IMR-90 (cell line): ENCODE measurements around the gene SBF2. TPM values are rescaled to one million over a fixed set of nuclear protein-coding genes. Genes with fewer than 3 reads are reported as not detected.

ENCODE experiments used
- ATAC-seq: fragments of 200-7000 bp; cut with Tn5 transposase; 2 replicates; pipeline ENCODE4 v1.9.1; 2020; ENCODE audit warnings: low read depth, mild to moderate bottlenecking, moderate library complexity
- BruUV-seq: library from RNA; stranded (reverse); fragments of 400-500 nt; replicated peaks from 2 replicates; lab custom pipeline; 2021; lab: Mats Ljungman, UMichigan
- CTCF ChIA-PET: fragments of 300-600 bp; formaldehyde crosslinking; extraction: SDS; loops from one replicate; lab custom pipeline; 2021; ENCODE audit warnings: antibody characterized with exemption; lab: Yijun Ruan, JAX
- POLR2A ChIA-PET: fragments of 300-600 bp; sonication (Branson Sonifier 250); formaldehyde crosslinking; loops from one replicate; lab custom pipeline; 2022; ENCODE audit warnings: antibody characterized with exemption; ENCODE audit not compliant: unreplicated experiment; lab: Charles Lee
- DNase-seq: peaks from one replicate; pipeline ENCODE4 v3.0.0; 2013
- H2AFZ ChIP-seq: replicated peaks from 2 replicates; pipeline ENCODE3; 2013; ENCODE audit warnings: low read length, mild to moderate bottlenecking; ENCODE audit not compliant: poor library complexity
- H2AK5ac ChIP-seq: 2 replicates; pipeline ENCODE4 v1.6.1; 2013; ENCODE audit warnings: low read depth, low read length, inconsistent platforms
- H2AK9ac ChIP-seq: replicated peaks from 2 replicates; pipeline ENCODE3; 2013; ENCODE audit warnings: mild to moderate bottlenecking, low read depth, low read length, moderate library complexity; ENCODE audit not compliant: poor library complexity
- H2BK120ac ChIP-seq: 2 replicates; pipeline ENCODE4 v1.6.1; 2013; ENCODE audit warnings: low read depth, low read length, inconsistent platforms
- H2BK15ac ChIP-seq: 3 replicates; pipeline ENCODE4 v1.6.1; 2013; ENCODE audit warnings: low read depth, low read length, inconsistent platforms
- H2BK20ac ChIP-seq: 2 replicates; pipeline ENCODE4 v1.6.1; 2013; ENCODE audit warnings: low read depth, mild to moderate bottlenecking, inconsistent platforms, low read length, moderate library complexity
- H2BK5ac ChIP-seq: 2 replicates; pipeline ENCODE4 v1.6.1; 2013; ENCODE audit warnings: mild to moderate bottlenecking, low read depth, low read length, inconsistent platforms; ENCODE audit not compliant: poor library complexity, severe bottlenecking
- H3K14ac ChIP-seq: replicated peaks from 2 replicates; pipeline ENCODE4 v1.6.1; 2013; ENCODE audit warnings: low read depth, low read length, inconsistent platforms
- H3K18ac ChIP-seq: 2 replicates; pipeline ENCODE4 v1.6.1; 2013; ENCODE audit warnings: low read depth, low read length, control low read depth
- H3K23ac ChIP-seq: 2 replicates; pipeline ENCODE4 v1.6.1; 2013; ENCODE audit warnings: low read depth, low read length, inconsistent platforms
- H3K27ac ChIP-seq: 2 replicates; pipeline ENCODE4 v1.5.1; 2013; ENCODE audit warnings: mild to moderate bottlenecking, control low read depth, low read length; ENCODE audit not compliant: insufficient read depth
- H3K27me3 ChIP-seq: 2 replicates; pipeline ENCODE4 v1.6.1; 2013; ENCODE audit warnings: low read length; ENCODE audit not compliant: control insufficient read depth, insufficient read depth
- H3K36me3 ChIP-seq: 2 replicates; pipeline ENCODE4 v1.6.1; 2013; ENCODE audit warnings: low read length, mixed read lengths; ENCODE audit not compliant: control insufficient read depth, insufficient read depth
- H3K4ac ChIP-seq: 2 replicates; pipeline ENCODE4 v1.6.1; 2013; ENCODE audit warnings: low read depth, low read length, inconsistent platforms
- H3K4me1 ChIP-seq: 2 replicates; pipeline ENCODE4 v1.6.1; 2013; ENCODE audit warnings: low read length, mixed read lengths; ENCODE audit not compliant: control insufficient read depth, insufficient read depth
- H3K4me2 ChIP-seq: 2 replicates; pipeline ENCODE4 v1.6.1; 2013; ENCODE audit warnings: low read depth, mild to moderate bottlenecking, control low read depth, low read length, moderate library complexity
- H3K4me3 ChIP-seq: 2 replicates; pipeline ENCODE4 v1.5.1; 2013; ENCODE audit warnings: low read depth, mild to moderate bottlenecking, control low read depth, low read length, moderate library complexity; ENCODE audit not compliant: insufficient read depth
- H3K56ac ChIP-seq: 2 replicates; pipeline ENCODE4 v1.6.1; 2013; ENCODE audit warnings: low read length, inconsistent platforms; ENCODE audit not compliant: insufficient read depth; ENCODE audit errors: extremely low read depth
- H3K79me1 ChIP-seq, 2 experiments: 2 replicates each; pipeline ENCODE4 v1.6.1; 2013; ENCODE audit warnings: low read length in 2 of 2, inconsistent platforms in 1 of 2, low read depth in 1 of 2
- H3K9ac ChIP-seq: 2 replicates; pipeline ENCODE4 v1.6.1; 2013; ENCODE audit warnings: low read depth, low read length, control low read depth
- H3K9me1 ChIP-seq: 2 replicates; pipeline ENCODE4 v1.6.1; 2013; ENCODE audit warnings: low read length, inconsistent platforms; ENCODE audit not compliant: insufficient read depth
- H3K9me3 ChIP-seq: 2 replicates; pipeline ENCODE4 v1.6.1; 2013; ENCODE audit warnings: low read length; ENCODE audit not compliant: control insufficient read depth, insufficient read depth
- H4K20me1 ChIP-seq: 2 replicates; pipeline ENCODE4 v1.6.1; 2013; ENCODE audit warnings: low read length, inconsistent platforms; ENCODE audit not compliant: insufficient read depth
- H4K5ac ChIP-seq: 2 replicates; pipeline ENCODE4 v1.6.1; 2013; ENCODE audit warnings: mild to moderate bottlenecking, low read depth, low read length, control low read depth
- H4K8ac ChIP-seq, 2 experiments: 2 replicates each; pipeline ENCODE4 v1.6.1; 2013; ENCODE audit warnings: low read depth in 2 of 2, low read length in 2 of 2, control low read depth in 1 of 2, inconsistent platforms in 1 of 2
- H4K91ac ChIP-seq: 2 replicates; pipeline ENCODE4 v1.6.1; 2013; ENCODE audit warnings: low read depth, low read length, inconsistent platforms; ENCODE audit not compliant: insufficient read depth
- CEBPB ChIP-seq: IDR thresholded peaks from 2 replicates; pipeline ENCODE4 v1.6.1; 2012; ENCODE audit warnings: low read depth, low read length, improper control_type of control experiment
- CHD1 ChIP-seq: IDR thresholded peaks from 2 replicates; pipeline ENCODE4 v1.6.1; 2012; ENCODE audit warnings: low read depth, low read length, improper control_type of control experiment
- FOS ChIP-seq: fragments of 150-350 bp; IDR thresholded peaks from 2 replicates; pipeline ENCODE4 v1.6.1; 2016; ENCODE audit warnings: low read depth, low read length
- MAFK ChIP-seq: IDR thresholded peaks from 2 replicates; pipeline ENCODE4 v1.6.1; 2012; ENCODE audit warnings: low read depth, low read length, improper control_type of control experiment
- NFE2L2 ChIP-seq: fragments of 150-350 bp; IDR thresholded peaks from 2 replicates; pipeline ENCODE4 v1.6.1; 2016; ENCODE audit warnings: low read depth, mild to moderate bottlenecking, low read length
- RFX5 ChIP-seq: IDR thresholded peaks from 2 replicates; pipeline ENCODE4 v1.8.0; 2012; ENCODE audit warnings: low read depth, mild to moderate bottlenecking, low read length, moderate library complexity
- SMC3 ChIP-seq: fragments of 150-350 bp; IDR thresholded peaks from 2 replicates; pipeline ENCODE4 v1.6.1; 2016; ENCODE audit warnings: low read depth, mild to moderate bottlenecking, antibody characterized with exemption, low read length, moderate library complexity
- WGBS, 2 experiments: methylation state at CpG; one replicate each; pipeline versions ENCODE4 v1.1.5 to v1.1.7; 2013; ENCODE audit warnings: missing lambda C conversion rate in 2 of 2; ENCODE audit not compliant: insufficient read length in 1 of 2; ENCODE audit errors: extremely low coverage in 2 of 2; 5-methylcytosine and 5-hydroxymethylcytosine counted together
- dilution Hi-C: fragments of 300-500 bp; cut with HindIII; formaldehyde crosslinking; loops from one replicate; pipeline ENCODE4 v1.14.3; 2018; ENCODE audit warnings: low sequenced_read_pairs; ENCODE audit not compliant: unreplicated experiment
- in situ Hi-C: fragments of 300-500 bp; cut with MboI; formaldehyde crosslinking; loops from 3 replicates; pipeline ENCODE4 v1.14.3; 2019; ENCODE audit warnings: low sequenced_read_pairs, inconsistent platforms, mixed read lengths
- intact Hi-C: fragments of 100-400 bp; cut with micrococcal nuclease; formaldehyde crosslinking; loops from 2 replicates; pipeline ENCODE4 v1.10.0; 2022
- polyA plus RNA-seq, 3 experiments: library from polyadenylated mRNA; depleted of rRNA; stranded (reverse); fragments of >200 nt; gene quantifications; 2 replicates each; pipeline ENCODE4 v1.2.3, GENCODE V29; 2012; ENCODE audit warnings: low replicate concordance in 1 of 3
- total RNA-seq: library from RNA; depleted of rRNA; stranded (reverse); fragments of >200 nt; gene quantifications from 2 replicates; pipeline ENCODE4 v1.2.3, GENCODE V29; 2012
- TF ChIP-seq, protein P1 (sequence below): conservative IDR thresholded peaks from 2 replicates; pipeline ENCODE4 v1.5.1; 2012; ENCODE audit warnings: mild to moderate bottlenecking, low read depth, low read length, improper control_type of control experiment

SBF2 gene
- total and polyA plus RNA-seq, 2 of the 4 experiments (the other 2 are of a cell fraction), result 23.8 to 51.8 TPM

DNA sequence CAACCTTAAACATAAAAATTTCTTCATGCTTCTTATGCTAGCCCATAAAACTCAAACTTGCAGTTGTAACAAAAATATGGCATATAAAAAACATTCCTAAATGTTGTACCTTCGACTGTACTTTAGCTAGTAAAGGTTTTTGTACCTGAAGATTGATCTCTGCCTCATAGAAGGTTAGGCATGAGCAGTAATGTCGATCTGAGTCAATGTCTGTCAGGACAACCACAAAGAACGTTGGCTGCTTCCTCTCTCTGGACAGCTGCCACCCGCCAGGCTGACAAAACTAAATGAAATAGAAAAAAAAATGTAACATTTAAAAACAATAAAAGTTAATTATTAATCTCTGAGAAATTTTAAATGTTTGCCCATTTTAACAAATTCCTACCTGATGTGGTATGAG lies 251.3 kb downstream of the SBF2 start:
- Histone ChIP-seq H3K14ac (no peak overlapping the region), H3K27me3 (no peaks in the 10 kb centered on the region), H4K8ac (no peak overlapping the region), H3K9ac (no peak overlapping the region), H3K27ac (no peak overlapping the region), H4K5ac (no peak overlapping the region), H3K9me3 (peaks cover 8% of the 10 kb centered on the region), H3K18ac (no peak overlapping the region; the same call in 1 of the 2 replicates), H2AFZ (no peak overlapping the region), H3K4me2 (no peak overlapping the region), H4K91ac (no peak overlapping the region), H3K79me1 (peaks cover 14 to 15% of the 10 kb centered on the region in 2 experiments), H2BK5ac (no peak overlapping the region), H3K36me3 (peaks cover 2% of the 10 kb centered on the region; the same call in 1 of the 2 replicates), H2BK20ac (no peak overlapping the region), H2BK120ac (no peak overlapping the region), H3K4ac (no peak overlapping the region), H2BK15ac (no peak overlapping the region), H3K56ac (no peak overlapping the region), H2AK5ac (no peak overlapping the region), H3K4me3 (no peak overlapping the region), H3K9me1 (no peaks in the 10 kb centered on the region), H2AK9ac (no peak overlapping the region), H4K20me1 (no peaks in the 10 kb centered on the region), H3K4me1 (peaks cover 2% of the 10 kb centered on the region), H3K23ac (no peak overlapping the region)
- intact Hi-C loops (no loop called here), in situ Hi-C loops (no loop called here), dilution Hi-C loops (no loop called here)
- no peak for DNase-seq
- ChIA-PET CTCF (no interaction called here), POLR2A (no interaction called here)
- TF ChIP-seq, protein P1, sequence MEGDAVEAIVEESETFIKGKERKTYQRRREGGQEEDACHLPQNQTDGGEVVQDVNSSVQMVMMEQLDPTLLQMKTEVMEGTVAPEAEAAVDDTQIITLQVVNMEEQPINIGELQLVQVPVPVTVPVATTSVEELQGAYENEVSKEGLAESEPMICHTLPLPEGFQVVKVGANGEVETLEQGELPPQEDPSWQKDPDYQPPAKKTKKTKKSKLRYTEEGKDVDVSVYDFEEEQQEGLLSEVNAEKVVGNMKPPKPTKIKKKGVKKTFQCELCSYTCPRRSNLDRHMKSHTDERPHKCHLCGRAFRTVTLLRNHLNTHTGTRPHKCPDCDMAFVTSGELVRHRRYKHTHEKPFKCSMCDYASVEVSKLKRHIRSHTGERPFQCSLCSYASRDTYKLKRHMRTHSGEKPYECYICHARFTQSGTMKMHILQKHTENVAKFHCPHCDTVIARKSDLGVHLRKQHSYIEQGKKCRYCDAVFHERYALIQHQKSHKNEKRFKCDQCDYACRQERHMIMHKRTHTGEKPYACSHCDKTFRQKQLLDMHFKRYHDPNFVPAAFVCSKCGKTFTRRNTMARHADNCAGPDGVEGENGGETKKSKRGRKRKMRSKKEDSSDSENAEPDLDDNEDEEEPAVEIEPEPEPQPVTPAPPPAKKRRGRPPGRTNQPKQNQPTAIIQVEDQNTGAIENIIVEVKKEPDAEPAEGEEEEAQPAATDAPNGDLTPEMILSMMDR, result no peak
- no peak for TF ChIP-seq MAFK
- TF ChIP-seq CEBPB, result no peak
- no peak for TF ChIP-seq CHD1
- TF ChIP-seq RFX5, result no peak
- no peak for TF ChIP-seq FOS
- TF ChIP-seq SMC3, result no peak
- no peak for TF ChIP-seq NFE2L2
- WGBS, 2 experiments, result no CpG with 5 or more reads among the region's 4 CpGs
- no TSS peak for BruUV-seq
- ATAC-seq, result no peak
